Tibial nerve (tissue), 4 donors: ENCODE measurements around the gene MLLT6.

Experiments
- EP300 ChIP-seq, 2 donors: sonication (generic); formaldehyde crosslinking; IDR thresholded peaks; one replicate each; pipeline ENCODE4 v1.6.1; 2017; ENCODE audit warnings: antibody characterized with exemption in 2 of 2, mild to moderate bottlenecking in 1 of 2
- TF ChIP-seq, protein P1 (sequence below), 5 experiments: fragments of 200-600 bp in 3 of 5; fragments of 450-650 bp in 2 of 5; sonication (generic) in 3 of 5; IDR thresholded peaks; one replicate each; pipeline ENCODE4 v1.5.1; 2016 to 2019; ENCODE audit warnings: antibody characterized with exemption in 5 of 5, mild to moderate bottlenecking in 3 of 5, moderate library complexity in 2 of 5

DNA sequence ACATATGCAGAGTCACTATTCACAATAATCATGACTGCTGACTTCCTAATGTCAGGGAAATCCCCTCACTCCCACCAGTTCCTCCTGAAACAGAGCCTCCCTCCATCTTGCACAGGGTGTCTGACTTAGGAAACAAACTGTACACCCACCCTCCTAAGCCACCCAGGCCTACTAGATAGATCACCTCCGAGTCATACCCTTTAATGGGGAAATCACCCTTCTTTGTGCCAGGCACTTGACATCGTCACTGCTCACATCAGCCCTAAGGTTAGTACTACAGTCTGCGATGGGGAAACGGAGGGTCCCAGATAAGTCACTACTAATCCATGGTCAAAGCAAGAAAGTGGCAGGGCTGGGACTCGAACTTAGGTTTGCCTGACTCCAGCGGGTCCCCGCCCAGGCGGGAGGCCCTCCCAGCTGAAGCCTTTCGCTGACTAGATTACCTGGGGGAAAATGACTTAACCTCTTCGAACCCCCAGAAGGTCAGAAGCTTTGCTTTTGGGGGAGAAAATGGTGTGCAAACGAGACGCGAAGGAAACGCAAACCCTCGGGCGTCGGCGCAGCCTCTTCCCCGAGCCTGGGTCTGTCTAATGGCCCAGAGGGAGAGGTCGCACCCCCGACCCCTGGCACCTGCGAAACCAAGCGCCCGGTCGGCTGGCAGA, 3.4 kb upstream of the MLLT6 start:
- TF ChIP-seq, protein P1, sequence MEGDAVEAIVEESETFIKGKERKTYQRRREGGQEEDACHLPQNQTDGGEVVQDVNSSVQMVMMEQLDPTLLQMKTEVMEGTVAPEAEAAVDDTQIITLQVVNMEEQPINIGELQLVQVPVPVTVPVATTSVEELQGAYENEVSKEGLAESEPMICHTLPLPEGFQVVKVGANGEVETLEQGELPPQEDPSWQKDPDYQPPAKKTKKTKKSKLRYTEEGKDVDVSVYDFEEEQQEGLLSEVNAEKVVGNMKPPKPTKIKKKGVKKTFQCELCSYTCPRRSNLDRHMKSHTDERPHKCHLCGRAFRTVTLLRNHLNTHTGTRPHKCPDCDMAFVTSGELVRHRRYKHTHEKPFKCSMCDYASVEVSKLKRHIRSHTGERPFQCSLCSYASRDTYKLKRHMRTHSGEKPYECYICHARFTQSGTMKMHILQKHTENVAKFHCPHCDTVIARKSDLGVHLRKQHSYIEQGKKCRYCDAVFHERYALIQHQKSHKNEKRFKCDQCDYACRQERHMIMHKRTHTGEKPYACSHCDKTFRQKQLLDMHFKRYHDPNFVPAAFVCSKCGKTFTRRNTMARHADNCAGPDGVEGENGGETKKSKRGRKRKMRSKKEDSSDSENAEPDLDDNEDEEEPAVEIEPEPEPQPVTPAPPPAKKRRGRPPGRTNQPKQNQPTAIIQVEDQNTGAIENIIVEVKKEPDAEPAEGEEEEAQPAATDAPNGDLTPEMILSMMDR (IDR thresholded peaks at IDR 0.05) = no peak
- no peak for TF ChIP-seq EP300 (IDR thresholded peaks at IDR 0.05)
